Loucy (cell line): ENCODE results near the gene SEMA5A.

ENCODE experiments used
- CTCF ChIP-seq: fragments of 200-600 bp; sonication (generic); conservative IDR thresholded peaks from 2 replicates; pipeline ENCODE4 v1.5.1; 2014; ENCODE audit warnings: mild to moderate bottlenecking, antibody characterized with exemption, low read length
- EZH2phosphoT487 ChIP-seq: fragments of 200-600 bp; IDR thresholded peaks from 2 replicates; pipeline ENCODE4 v1.6.1; 2018; ENCODE audit warnings: antibody characterized with exemption, mild to moderate bottlenecking, moderate library complexity, borderline replicate concordance

GRCh38 chr5:9543311-9543920 is 2.5 kb downstream of the SEMA5A start:
- TF ChIP-seq CTCF (no peak), EZH2phosphoT487 (no peak)
